IMR-90 (cell line): ENCODE data around the gene IL36B. TPM values are rescaled to one million over a fixed set of nuclear protein-coding genes. Genes with fewer than 3 reads are reported as not detected.

ENCODE experiments used
- ATAC-seq: fragments of 200-7000 bp; cut with Tn5 transposase; 2 replicates; pipeline ENCODE4 v1.9.1; 2020; ENCODE audit warnings: low read depth, mild to moderate bottlenecking, moderate library complexity
- BruUV-seq: library from RNA; stranded (reverse); fragments of 400-500 nt; replicated peaks from 2 replicates; lab custom pipeline; 2021; lab: Mats Ljungman, UMichigan
- CTCF ChIA-PET: fragments of 300-600 bp; formaldehyde crosslinking; extraction: SDS; loops from one replicate; lab custom pipeline; 2021; ENCODE audit warnings: antibody characterized with exemption; lab: Yijun Ruan, JAX
- POLR2A ChIA-PET: fragments of 300-600 bp; sonication (Branson Sonifier 250); formaldehyde crosslinking; loops from one replicate; lab custom pipeline; 2022; ENCODE audit warnings: antibody characterized with exemption; ENCODE audit not compliant: unreplicated experiment; lab: Charles Lee
- DNase-seq: peaks from one replicate; pipeline ENCODE4 v3.0.0; 2013
- H2AFZ ChIP-seq: replicated peaks from 2 replicates; pipeline ENCODE3; 2013; ENCODE audit warnings: low read length, mild to moderate bottlenecking; ENCODE audit not compliant: poor library complexity
- H2AK5ac ChIP-seq: 2 replicates; pipeline ENCODE4 v1.6.1; 2013; ENCODE audit warnings: low read depth, low read length, inconsistent platforms
- H2AK9ac ChIP-seq: replicated peaks from 2 replicates; pipeline ENCODE3; 2013; ENCODE audit warnings: mild to moderate bottlenecking, low read depth, low read length, moderate library complexity; ENCODE audit not compliant: poor library complexity
- H2BK120ac ChIP-seq: 2 replicates; pipeline ENCODE4 v1.6.1; 2013; ENCODE audit warnings: low read depth, low read length, inconsistent platforms
- H2BK15ac ChIP-seq: 3 replicates; pipeline ENCODE4 v1.6.1; 2013; ENCODE audit warnings: low read depth, low read length, inconsistent platforms
- H2BK20ac ChIP-seq: 2 replicates; pipeline ENCODE4 v1.6.1; 2013; ENCODE audit warnings: low read depth, mild to moderate bottlenecking, inconsistent platforms, low read length, moderate library complexity
- H2BK5ac ChIP-seq: 2 replicates; pipeline ENCODE4 v1.6.1; 2013; ENCODE audit warnings: mild to moderate bottlenecking, low read depth, low read length, inconsistent platforms; ENCODE audit not compliant: poor library complexity, severe bottlenecking
- H3K14ac ChIP-seq: replicated peaks from 2 replicates; pipeline ENCODE4 v1.6.1; 2013; ENCODE audit warnings: low read depth, low read length, inconsistent platforms
- H3K18ac ChIP-seq: 2 replicates; pipeline ENCODE4 v1.6.1; 2013; ENCODE audit warnings: low read depth, low read length, control low read depth
- H3K23ac ChIP-seq: 2 replicates; pipeline ENCODE4 v1.6.1; 2013; ENCODE audit warnings: low read depth, low read length, inconsistent platforms
- H3K27ac ChIP-seq: 2 replicates; pipeline ENCODE4 v1.5.1; 2013; ENCODE audit warnings: mild to moderate bottlenecking, control low read depth, low read length; ENCODE audit not compliant: insufficient read depth
- H3K27me3 ChIP-seq: 2 replicates; pipeline ENCODE4 v1.6.1; 2013; ENCODE audit warnings: low read length; ENCODE audit not compliant: control insufficient read depth, insufficient read depth
- H3K36me3 ChIP-seq: 2 replicates; pipeline ENCODE4 v1.6.1; 2013; ENCODE audit warnings: low read length, mixed read lengths; ENCODE audit not compliant: control insufficient read depth, insufficient read depth
- H3K4ac ChIP-seq: 2 replicates; pipeline ENCODE4 v1.6.1; 2013; ENCODE audit warnings: low read depth, low read length, inconsistent platforms
- H3K4me1 ChIP-seq: 2 replicates; pipeline ENCODE4 v1.6.1; 2013; ENCODE audit warnings: low read length, mixed read lengths; ENCODE audit not compliant: control insufficient read depth, insufficient read depth
- H3K4me2 ChIP-seq: 2 replicates; pipeline ENCODE4 v1.6.1; 2013; ENCODE audit warnings: low read depth, mild to moderate bottlenecking, control low read depth, low read length, moderate library complexity
- H3K4me3 ChIP-seq: 2 replicates; pipeline ENCODE4 v1.5.1; 2013; ENCODE audit warnings: low read depth, mild to moderate bottlenecking, control low read depth, low read length, moderate library complexity; ENCODE audit not compliant: insufficient read depth
- H3K56ac ChIP-seq: 2 replicates; pipeline ENCODE4 v1.6.1; 2013; ENCODE audit warnings: low read length, inconsistent platforms; ENCODE audit not compliant: insufficient read depth; ENCODE audit errors: extremely low read depth
- H3K79me1 ChIP-seq, 2 experiments: 2 replicates each; pipeline ENCODE4 v1.6.1; 2013; ENCODE audit warnings: low read length in 2 of 2, inconsistent platforms in 1 of 2, low read depth in 1 of 2
- H3K9ac ChIP-seq: 2 replicates; pipeline ENCODE4 v1.6.1; 2013; ENCODE audit warnings: low read depth, low read length, control low read depth
- H3K9me1 ChIP-seq: 2 replicates; pipeline ENCODE4 v1.6.1; 2013; ENCODE audit warnings: low read length, inconsistent platforms; ENCODE audit not compliant: insufficient read depth
- H3K9me3 ChIP-seq: 2 replicates; pipeline ENCODE4 v1.6.1; 2013; ENCODE audit warnings: low read length; ENCODE audit not compliant: control insufficient read depth, insufficient read depth
- H4K20me1 ChIP-seq: 2 replicates; pipeline ENCODE4 v1.6.1; 2013; ENCODE audit warnings: low read length, inconsistent platforms; ENCODE audit not compliant: insufficient read depth
- H4K5ac ChIP-seq: 2 replicates; pipeline ENCODE4 v1.6.1; 2013; ENCODE audit warnings: mild to moderate bottlenecking, low read depth, low read length, control low read depth
- H4K8ac ChIP-seq, 2 experiments: 2 replicates each; pipeline ENCODE4 v1.6.1; 2013; ENCODE audit warnings: low read depth in 2 of 2, low read length in 2 of 2, control low read depth in 1 of 2, inconsistent platforms in 1 of 2
- H4K91ac ChIP-seq: 2 replicates; pipeline ENCODE4 v1.6.1; 2013; ENCODE audit warnings: low read depth, low read length, inconsistent platforms; ENCODE audit not compliant: insufficient read depth
- CEBPB ChIP-seq: IDR thresholded peaks from 2 replicates; pipeline ENCODE4 v1.6.1; 2012; ENCODE audit warnings: low read depth, low read length, improper control_type of control experiment
- ELK1 ChIP-seq: fragments of 150-350 bp; IDR thresholded peaks from 2 replicates; pipeline ENCODE4 v1.6.1; 2016; ENCODE audit warnings: low read depth, mild to moderate bottlenecking, low read length, moderate library complexity, borderline replicate concordance
- FOS ChIP-seq: fragments of 150-350 bp; IDR thresholded peaks from 2 replicates; pipeline ENCODE4 v1.6.1; 2016; ENCODE audit warnings: low read depth, low read length
- MAFK ChIP-seq: IDR thresholded peaks from 2 replicates; pipeline ENCODE4 v1.6.1; 2012; ENCODE audit warnings: low read depth, low read length, improper control_type of control experiment
- MAZ ChIP-seq: IDR thresholded peaks from 2 replicates; pipeline ENCODE4 v1.6.1; 2012; ENCODE audit warnings: low read depth, mild to moderate bottlenecking, low read length, improper control_type of control experiment, moderate library complexity, borderline replicate concordance
- MXI1 ChIP-seq: IDR thresholded peaks from 2 replicates; pipeline ENCODE4 v1.6.1; 2012; ENCODE audit warnings: low read depth, mild to moderate bottlenecking, low read length, moderate library complexity, borderline replicate concordance
- POLR2A ChIP-seq: IDR thresholded peaks from 2 replicates; pipeline ENCODE4 v1.6.1; 2012; ENCODE audit warnings: mild to moderate bottlenecking, low read depth, low read length
- RAD21 ChIP-seq: IDR thresholded peaks from 2 replicates; pipeline ENCODE4 v1.6.1; 2012; ENCODE audit warnings: low read length, improper control_type of control experiment
- RCOR1 ChIP-seq: IDR thresholded peaks from 2 replicates; pipeline ENCODE4 v1.6.1; 2012; ENCODE audit warnings: mild to moderate bottlenecking, low read length, improper control_type of control experiment; ENCODE audit not compliant: insufficient replicate concordance
- RFX5 ChIP-seq: IDR thresholded peaks from 2 replicates; pipeline ENCODE4 v1.8.0; 2012; ENCODE audit warnings: low read depth, mild to moderate bottlenecking, low read length, moderate library complexity
- WGBS, 2 experiments: methylation state at CpG; one replicate each; pipeline versions ENCODE4 v1.1.5 to v1.1.7; 2013; ENCODE audit warnings: missing lambda C conversion rate in 2 of 2; ENCODE audit not compliant: insufficient read length in 1 of 2; ENCODE audit errors: extremely low coverage in 2 of 2; 5-methylcytosine and 5-hydroxymethylcytosine counted together
- dilution Hi-C: fragments of 300-500 bp; cut with HindIII; formaldehyde crosslinking; loops from one replicate; pipeline ENCODE4 v1.14.3; 2018; ENCODE audit warnings: low sequenced_read_pairs; ENCODE audit not compliant: unreplicated experiment
- in situ Hi-C: fragments of 300-500 bp; cut with MboI; formaldehyde crosslinking; loops from 3 replicates; pipeline ENCODE4 v1.14.3; 2019; ENCODE audit warnings: low sequenced_read_pairs, inconsistent platforms, mixed read lengths
- intact Hi-C: fragments of 100-400 bp; cut with micrococcal nuclease; formaldehyde crosslinking; loops from 2 replicates; pipeline ENCODE4 v1.10.0; 2022
- polyA plus RNA-seq, 3 experiments: library from polyadenylated mRNA; depleted of rRNA; stranded (reverse); fragments of >200 nt; gene quantifications; 2 replicates each; pipeline ENCODE4 v1.2.3, GENCODE V29; 2012; ENCODE audit warnings: low replicate concordance in 1 of 3
- total RNA-seq: library from RNA; depleted of rRNA; stranded (reverse); fragments of >200 nt; gene quantifications from 2 replicates; pipeline ENCODE4 v1.2.3, GENCODE V29; 2012
- TF ChIP-seq, protein P1 (sequence below): conservative IDR thresholded peaks from 2 replicates; pipeline ENCODE4 v1.5.1; 2012; ENCODE audit warnings: mild to moderate bottlenecking, low read depth, low read length, improper control_type of control experiment

Gene IL36B
- total and polyA plus RNA-seq, 2 of the 4 experiments (the other 2 are of a cell fraction) = not detected

GRCh38 chr2:113000436-113000835 is 52.2 kb downstream of the IL36B start:
- Histone ChIP-seq H2AK5ac (no peak overlapping the region), H3K27ac (no peak overlapping the region), H3K4me2 (no peak overlapping the region), H3K9me1 (no peaks in the 10 kb centered on the region), H3K9ac (no peak overlapping the region), H2BK20ac (no peak overlapping the region), H3K14ac (no peak overlapping the region), H3K9me3 (0 out of 2 replicates have a peak, but pooled peaks cover 3% of the 10 kb centered on the region), H3K4me1 (no peaks in the 10 kb centered on the region), H3K56ac (no peak overlapping the region), H2BK120ac (no peak overlapping the region), H4K8ac (no peak overlapping the region), H4K5ac (no peak overlapping the region), H3K4ac (no peak overlapping the region), H4K20me1 (no peaks in the 10 kb centered on the region), H3K79me1 (no peaks in the 10 kb centered on the region), H3K27me3 (no peaks in the 10 kb centered on the region; the same call in 1 of the 2 replicates), H2BK15ac (no peak overlapping the region), H3K18ac (no peak overlapping the region), H2AK9ac (no peak overlapping the region), H2AFZ (no peak overlapping the region), H2BK5ac (no peak overlapping the region), H3K4me3 (no peak overlapping the region), H3K23ac (no peak overlapping the region), H3K36me3 (no peaks in the 10 kb centered on the region), H4K91ac (no peak overlapping the region)
- in situ Hi-C loops (no loop called here), intact Hi-C loops (no loop called here), dilution Hi-C loops (no loop called here)
- ATAC-seq (no peak), DNase-seq (no peak)
- ChIA-PET POLR2A (no interaction called here), CTCF (no interaction called here)
- BruUV-seq = no TSS peak
- WGBS, 2 experiments = no CpG with 5 or more reads among the region's 1 CpG
- TF ChIP-seq ELK1 = no peak
- TF ChIP-seq RAD21 = no peak
- TF ChIP-seq MAZ = no peak
- TF ChIP-seq RFX5 = no peak
- no peak for TF ChIP-seq MAFK
- TF ChIP-seq CEBPB = no peak
- no peak for TF ChIP-seq RCOR1
- no peak for TF ChIP-seq MXI1
- no peak for TF ChIP-seq POLR2A
- no peak for TF ChIP-seq FOS
- TF ChIP-seq, protein P1, sequence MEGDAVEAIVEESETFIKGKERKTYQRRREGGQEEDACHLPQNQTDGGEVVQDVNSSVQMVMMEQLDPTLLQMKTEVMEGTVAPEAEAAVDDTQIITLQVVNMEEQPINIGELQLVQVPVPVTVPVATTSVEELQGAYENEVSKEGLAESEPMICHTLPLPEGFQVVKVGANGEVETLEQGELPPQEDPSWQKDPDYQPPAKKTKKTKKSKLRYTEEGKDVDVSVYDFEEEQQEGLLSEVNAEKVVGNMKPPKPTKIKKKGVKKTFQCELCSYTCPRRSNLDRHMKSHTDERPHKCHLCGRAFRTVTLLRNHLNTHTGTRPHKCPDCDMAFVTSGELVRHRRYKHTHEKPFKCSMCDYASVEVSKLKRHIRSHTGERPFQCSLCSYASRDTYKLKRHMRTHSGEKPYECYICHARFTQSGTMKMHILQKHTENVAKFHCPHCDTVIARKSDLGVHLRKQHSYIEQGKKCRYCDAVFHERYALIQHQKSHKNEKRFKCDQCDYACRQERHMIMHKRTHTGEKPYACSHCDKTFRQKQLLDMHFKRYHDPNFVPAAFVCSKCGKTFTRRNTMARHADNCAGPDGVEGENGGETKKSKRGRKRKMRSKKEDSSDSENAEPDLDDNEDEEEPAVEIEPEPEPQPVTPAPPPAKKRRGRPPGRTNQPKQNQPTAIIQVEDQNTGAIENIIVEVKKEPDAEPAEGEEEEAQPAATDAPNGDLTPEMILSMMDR = no peak
